ENCODE results near the gene MOXD1. TPM values are rescaled to one million over a fixed set of nuclear protein-coding genes. Genes with fewer than 3 reads are reported as not detected.

The MOXD1 gene
- total and polyA plus RNA-seq, 8 donors = 40.3 to 106 (median 57.1) TPM

DNA sequence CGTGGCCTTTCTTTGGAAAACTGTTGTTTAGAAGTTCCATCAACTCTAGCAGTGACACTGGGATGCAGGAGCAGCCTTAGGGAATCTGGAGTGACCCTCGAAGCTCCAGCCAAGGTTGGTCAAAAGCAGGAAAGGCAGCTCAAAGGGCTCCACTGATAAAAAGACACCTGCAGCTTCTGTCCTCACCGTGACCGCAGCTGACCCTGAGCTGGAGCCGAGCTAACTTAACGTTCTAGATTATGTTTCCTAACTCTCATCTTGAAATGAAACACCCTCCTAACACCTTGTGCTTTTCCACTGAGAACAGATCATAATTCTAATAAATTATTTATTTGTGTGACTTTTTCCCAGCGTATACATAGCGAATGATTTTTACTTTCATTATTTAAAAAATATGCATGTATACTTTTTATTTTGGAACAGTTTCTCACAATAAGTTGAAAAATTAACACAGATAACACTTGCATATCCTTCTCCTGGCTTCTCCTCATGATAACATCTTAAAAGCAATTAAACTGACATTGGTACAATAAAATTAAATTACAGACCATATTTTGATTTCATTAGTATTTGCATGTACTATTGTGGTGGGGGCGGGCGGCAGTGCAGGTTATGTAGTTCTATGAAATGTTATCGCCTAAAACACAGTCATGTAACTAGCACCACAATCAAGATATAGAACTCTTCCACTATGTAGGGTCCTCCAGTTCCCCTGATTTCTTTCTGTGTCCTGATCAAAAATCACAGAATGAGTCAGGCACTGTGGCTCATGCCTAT lies 116.1 kb downstream of the MOXD1 start:
- intact Hi-C loops (cut with DNase I) = loop anchor here in 1 of 2 donors (10.0 kb wide), 1 partner anchor 200 kb away; no protein-coding TSS in a partner anchor
- Histone ChIP-seq H3K9me3 (no peaks in the 10 kb centered on the region), H3K4me3 (no peak overlapping the region), H3K27me3 (peaks cover 0 to 7% of the 10 kb centered on the region in 2 donors), H3K27ac (no peak overlapping the region), H3K36me3 (no peaks in the 10 kb centered on the region), H3K4me1 (no peaks in the 10 kb centered on the region)
- ATAC-seq (no peak), DNase-seq (no peak)
- TF ChIP-seq CTCF (IDR thresholded peaks at IDR 0.05) = no peak

GRCh38 chr6:132282696-132283095 lies 118.6 kb downstream of the MOXD1 start:
- Histone ChIP-seq H3K36me3 (no peaks in the 10 kb centered on the region), H3K4me3 (no peak overlapping the region), H3K9me3 (no peaks in the 10 kb centered on the region), H3K27ac (no peak overlapping the region), H3K27me3 (peaks cover 0 to 8% of the 10 kb centered on the region in 2 donors), H3K4me1 (no peaks in the 10 kb centered on the region)
- no peak for TF ChIP-seq CTCF (IDR thresholded peaks at IDR 0.05)
- no peak for ATAC-seq
- intact Hi-C loops (cut with DNase I) = loop anchor here in 1 of 2 donors (10.0 kb wide), 1 partner anchor 202 kb away; no protein-coding TSS in a partner anchor
- no peak for DNase-seq

- ATAC-seq (no peak), DNase-seq (no peak)
- Histone ChIP-seq H3K27ac (no peak overlapping the region), H3K4me1 (no peaks in the 10 kb centered on the region), H3K9me3 (no peaks in the 10 kb centered on the region), H3K4me3 (no peak overlapping the region), H3K36me3 (no peaks in the 10 kb centered on the region), H3K27me3 (peaks cover 0 to 8% of the 10 kb centered on the region in 2 donors)
- intact Hi-C loops (cut with DNase I) = loop anchor here in 1 of 2 donors (10.0 kb wide), 1 partner anchor 204 kb away; no protein-coding TSS in a partner anchor
- no peak for TF ChIP-seq CTCF (IDR thresholded peaks at IDR 0.05)
Observed at GRCh38 chr6:132280436-132280835, 120.8 kb downstream of the MOXD1 start.

DNA sequence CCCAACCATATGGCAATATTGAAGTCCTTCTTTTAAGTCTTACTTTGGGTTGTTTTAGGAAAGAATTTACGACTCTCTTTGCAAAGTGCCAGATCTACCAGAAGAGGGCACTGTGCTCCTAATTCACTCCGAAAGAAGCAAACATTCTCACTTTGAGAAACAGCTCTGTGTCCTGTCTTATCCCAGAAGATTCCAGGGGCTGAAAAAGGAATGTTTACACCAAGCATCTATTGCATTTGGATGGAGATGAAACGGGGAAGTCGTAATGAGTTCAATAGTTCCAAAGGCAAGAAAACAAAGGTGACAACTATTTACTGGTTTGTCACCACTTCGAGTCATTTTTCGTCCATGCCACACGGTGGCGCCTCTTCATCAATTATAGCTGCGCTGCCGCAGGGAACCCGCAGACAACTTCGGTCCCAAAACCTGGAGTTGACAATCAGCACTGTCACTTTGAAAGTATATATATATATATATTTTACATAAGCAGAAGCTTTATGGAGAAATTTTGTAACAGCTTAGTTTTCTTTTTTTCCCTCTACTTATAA lies 121.6 kb downstream of the MOXD1 start:
- no peaks in the 10 kb centered on the region for H3K4me1 ChIP-seq
- H3K36me3 ChIP-seq = no peaks in the 10 kb centered on the region
- H3K27me3 ChIP-seq = peaks cover 0 to 8% of the 10 kb centered on the region in 2 donors
- DNase-seq (peak; percentile 69 to 84 (median 81)), ATAC-seq (peak; percentile 98)
- H3K27ac ChIP-seq = no peak overlapping the region
- intact Hi-C loops (cut with DNase I) = loop anchor here in 1 of 2 donors (10.0 kb wide), 1 partner anchor 205 kb away; no protein-coding TSS in a partner anchor
- peak overlapping the region in 1 of 2 donors; percentile 14 for H3K4me3 ChIP-seq
- TF ChIP-seq CTCF (IDR thresholded peaks at IDR 0.05) = peak; percentile 79 to 85
- H3K9me3 ChIP-seq = no peaks in the 10 kb centered on the region
